HCT116 (cell line): ENCODE data around the gene PSME3IP1. TPM values are rescaled to one million over a fixed set of nuclear protein-coding genes. Genes with fewer than 3 reads are reported as not detected.

Source experiments
- ATAC-seq: fragments of 200-7000 bp; cut with Tn5 transposase; 2 replicates; pipeline ENCODE4 v1.9.1; 2020; ENCODE audit warnings: mild to moderate bottlenecking, moderate library complexity
- BruUV-seq: library from RNA; stranded (reverse); fragments of 400-500 nt; replicated peaks from 2 replicates; lab custom pipeline; 2021; lab: Mats Ljungman, UMichigan
- CTCF ChIA-PET: fragments of 300-600 bp; sonication (Branson Sonifier 250); formaldehyde crosslinking; loops from one replicate; lab custom pipeline; 2021; ENCODE audit warnings: antibody characterized with exemption; lab: Charles Lee
- POLR2A ChIA-PET: fragments of 300-600, 350-600 bp; sonication (Branson Sonifier 250); formaldehyde crosslinking; loops from one replicate; lab custom pipeline; 2021; ENCODE audit warnings: antibody characterized with exemption; lab: Charles Lee
- RAD21 ChIA-PET, 2 experiments: fragments of 300-600 bp; sonication (Branson Sonifier 250); formaldehyde crosslinking; loops; one replicate each; lab custom pipeline; 2023; ENCODE audit warnings: low total read pairs in 2 of 2; ENCODE audit not compliant: uncharacterized antibody in 2 of 2, unreplicated experiment in 2 of 2, low non-redundant PET in 1 of 2; lab: Charles Lee
- DNase-seq: peaks from one replicate; pipeline ENCODE4 v3.0.0-alpha.2; 2010; ENCODE audit warnings: low read depth, low spot score
- H2AFZ ChIP-seq: fragments of 200-600 bp; shearing (Covaris generic), sonication (generic); 2 replicates; pipeline ENCODE4 v1.6.1; 2017; ENCODE audit warnings: low read depth, mixed run types, mixed read lengths, antibody characterized with exemption, low read length; ENCODE audit not compliant: poor library complexity, severe bottlenecking
- H3K27ac ChIP-seq: 2 replicates; pipeline ENCODE4 v1.5.1; 2012; ENCODE audit warnings: low read depth, low read length
- H3K27me3 ChIP-seq: fragments of 200-600 bp; sonication (generic); 2 replicates; pipeline ENCODE4 v1.6.1; 2016; ENCODE audit warnings: mixed run types, low read length, mixed read lengths; ENCODE audit not compliant: insufficient read depth
- H3K36me3 ChIP-seq, 2 experiments: fragments of 200-500 bp in 1 of 2; fragments of 200-600 bp in 1 of 2; sonication (Bioruptor generic) in 1 of 2; sonication (generic) in 1 of 2; 2 replicates each; pipeline versions ENCODE4 v1.5.1 to v1.6.1; 2014 to 2016; ENCODE audit warnings: low read length in 2 of 2, inconsistent platforms in 1 of 2, mixed read lengths in 1 of 2, mixed run types in 1 of 2; ENCODE audit not compliant: insufficient read depth in 2 of 2, control insufficient read depth in 1 of 2
- H3K4me1 ChIP-seq, 2 experiments: fragments of 200-600 bp in 1 of 2; sonication (generic) in 1 of 2; 2 replicates each; pipeline versions ENCODE4 v1.5.1 to v1.6.1; 2012 to 2017; ENCODE audit warnings: low read length in 2 of 2, inconsistent platforms in 1 of 2, mild to moderate bottlenecking in 1 of 2, mixed read lengths in 1 of 2, mixed run types in 1 of 2, moderate library complexity in 1 of 2; ENCODE audit not compliant: insufficient read depth in 2 of 2, control insufficient read depth in 1 of 2
- H3K4me2 ChIP-seq: fragments of 200-600 bp; sonication (generic); 2 replicates; pipeline ENCODE4 v1.6.1; 2017; ENCODE audit warnings: mixed run types, low read length, mixed read lengths
- H3K4me3 ChIP-seq, 2 experiments: fragments of 200-600 bp in 1 of 2; sonication (generic) in 1 of 2; replicated peaks in 1 of 2; 2 replicates each; pipeline ENCODE4 v1.5.1; 2011 to 2016; ENCODE audit warnings: low read length in 2 of 2, control low read depth in 1 of 2, low read depth in 1 of 2, mild to moderate bottlenecking in 1 of 2, mixed read lengths in 1 of 2, mixed run types in 1 of 2
- H3K79me2 ChIP-seq: fragments of 200-600 bp; sonication (generic); 2 replicates; pipeline ENCODE4 v1.6.1; 2017; ENCODE audit warnings: mild to moderate bottlenecking, mixed run types, low read length, moderate library complexity, mixed read lengths; ENCODE audit not compliant: insufficient read depth
- H3K9ac ChIP-seq: fragments of 200-600 bp; sonication (generic); 2 replicates; pipeline ENCODE4 v1.6.1; 2016; ENCODE audit warnings: low read length, mixed read lengths
- H3K9me2 ChIP-seq: fragments of 200-600 bp; sonication (generic), shearing (Covaris generic); 2 replicates; pipeline ENCODE4 v1.6.1; 2017; ENCODE audit warnings: mixed run types, mild to moderate bottlenecking, moderate library complexity; ENCODE audit not compliant: insufficient read depth
- H3K9me3 ChIP-seq, 2 experiments: fragments of 200-500 bp in 1 of 2; fragments of 200-600 bp in 1 of 2; sonication (Bioruptor generic) in 1 of 2; sonication (generic) in 1 of 2; 2 replicates each; pipeline ENCODE4 v1.6.1; 2014 to 2017; ENCODE audit warnings: low read length in 2 of 2, mixed read lengths in 2 of 2, inconsistent platforms in 1 of 2, low read depth in 1 of 2, mild to moderate bottlenecking in 1 of 2, mixed run types in 1 of 2, moderate library complexity in 1 of 2; ENCODE audit not compliant: control insufficient read depth in 1 of 2, insufficient read depth in 1 of 2
- H4K20me1 ChIP-seq: fragments of 200-600 bp; sonication (generic), shearing (Covaris generic); 2 replicates; pipeline ENCODE4 v1.6.1; 2017; ENCODE audit warnings: mixed run types, mild to moderate bottlenecking, moderate library complexity; ENCODE audit not compliant: insufficient read depth
- ATF3 ChIP-seq: IDR thresholded peaks from 2 replicates; pipeline ENCODE4 v1.6.1; 2012
- CBX3 ChIP-seq: IDR thresholded peaks from 2 replicates; pipeline ENCODE4 v1.6.1; 2012; ENCODE audit warnings: low read depth
- ELF1 ChIP-seq: IDR thresholded peaks from 2 replicates; pipeline ENCODE4 v1.6.1; 2012; ENCODE audit warnings: low read depth, borderline replicate concordance
- FOSL1 ChIP-seq: IDR thresholded peaks from 2 replicates; pipeline ENCODE4 v1.6.1; 2012; ENCODE audit warnings: low read depth
- MAX ChIP-seq: IDR thresholded peaks from 2 replicates; pipeline ENCODE4 v1.6.1; 2012
- POLR2A ChIP-seq: IDR thresholded peaks from 2 replicates; pipeline ENCODE4 v1.7.0; 2011; ENCODE audit warnings: borderline replicate concordance; ENCODE audit not compliant: insufficient read depth, insufficient read length; ENCODE audit errors: extremely low read depth
- RAD21 ChIP-seq: IDR thresholded peaks from 2 replicates; pipeline ENCODE4 v1.6.1; 2012; ENCODE audit warnings: low read depth, mild to moderate bottlenecking
- REST ChIP-seq: IDR thresholded peaks from 2 replicates; pipeline ENCODE4 v1.6.1; 2012; ENCODE audit warnings: low read depth
- SIN3A ChIP-seq: IDR thresholded peaks from 2 replicates; pipeline ENCODE4 v1.6.1; 2012; ENCODE audit warnings: low read depth
- SP1 ChIP-seq: IDR thresholded peaks from 2 replicates; pipeline ENCODE4 v1.6.1; 2012; ENCODE audit warnings: low read depth
- ZBTB33 ChIP-seq: IDR thresholded peaks from 2 replicates; pipeline ENCODE4 v1.6.1; 2011; ENCODE audit warnings: mild to moderate bottlenecking, low read length, moderate library complexity; ENCODE audit not compliant: insufficient replicate concordance; ENCODE audit errors: extremely low read depth
- ZFX ChIP-seq: fragments of 450-650 bp; IDR thresholded peaks from 2 replicates; pipeline ENCODE4 v1.6.1; 2017
- intact Hi-C: fragments of 100-400 bp; cut with micrococcal nuclease; formaldehyde crosslinking; loops from 2 replicates; pipeline ENCODE4 v1.10.0; 2022
- total RNA-seq: library from RNA; stranded (reverse); gene quantifications from one replicate; pipeline ENCODE4 v1.2.1, GENCODE V29; 2021; ENCODE audit not compliant: unreplicated experiment

PSME3IP1 gene
- total RNA-seq, 1 experiment from 2014 or later, result 88.5 TPM

- no peak overlapping the region for H3K9ac ChIP-seq
- no peak overlapping the region for H3K4me2 ChIP-seq
- no peaks in the 10 kb centered on the region for H3K9me3 ChIP-seq
- ChIA-PET RAD21 (no interaction called here), POLR2A (no interaction called here), CTCF (no interaction called here)
- H4K20me1 ChIP-seq, result no peaks in the 10 kb centered on the region
- intact Hi-C loops, result no loop called here
- ATAC-seq, result no peak
- no peak overlapping the region for H3K4me3 ChIP-seq
- H3K36me3 ChIP-seq, result no peaks in the 10 kb centered on the region
- H3K9me2 ChIP-seq, result no peaks in the 10 kb centered on the region
- H3K4me1 ChIP-seq, result no peaks in the 10 kb centered on the region
- no peaks in the 10 kb centered on the region for H3K27me3 ChIP-seq
- no peak for DNase-seq
- TF ChIP-seq ZFX (no peak), RAD21 (no peak), MAX (no peak), ATF3 (no peak), ELF1 (no peak), FOSL1 (no peak), SP1 (no peak), CBX3 (no peak)
- H2AFZ ChIP-seq, result no peak overlapping the region
- no peak overlapping the region for H3K27ac ChIP-seq
- BruUV-seq, result no TSS peak
- no peaks in the 10 kb centered on the region for H3K79me2 ChIP-seq
Measured at GRCh38 chr16:57141822-57142631, 43.8 kb downstream of the PSME3IP1 start.

- Histone ChIP-seq H3K4me2 (no peak overlapping the region), H3K4me3 (no peak overlapping the region), H3K36me3 (no peaks in the 10 kb centered on the region), H3K9me3 (no peaks in the 10 kb centered on the region), H3K9me2 (no peaks in the 10 kb centered on the region), H3K79me2 (no peaks in the 10 kb centered on the region), H2AFZ (no peak overlapping the region), H3K27ac (no peak overlapping the region), H4K20me1 (no peaks in the 10 kb centered on the region), H3K4me1 (no peaks in the 10 kb centered on the region), H3K9ac (no peak overlapping the region), H3K27me3 (no peaks in the 10 kb centered on the region)
- intact Hi-C loops, result no loop called here
- ChIA-PET RAD21 (no interaction called here), POLR2A (no interaction called here), CTCF (no interaction called here)
- BruUV-seq, result no TSS peak
- no peak for ATAC-seq
- no peak for DNase-seq
- TF ChIP-seq MAX, result no peak
- TF ChIP-seq ELF1, result no peak
- no peak for TF ChIP-seq SIN3A
- TF ChIP-seq POLR2A, result no peak
- no peak for TF ChIP-seq REST
- TF ChIP-seq ZBTB33, result no peak
- no peak for TF ChIP-seq SP1
- no peak for TF ChIP-seq FOSL1
Measured at GRCh38 chr16:57140931-57141668, 44.7 kb downstream of the PSME3IP1 start.
